WTC11 (cell line): ENCODE measurements around the gene XDH. TPM values are rescaled to one million over a fixed set of nuclear protein-coding genes. Genes with fewer than 3 reads are reported as not detected.

ENCODE experiments used
- ATAC-seq: fragments of 200-7000 bp; cut with Tn5 transposase; 2 replicates; pipeline ENCODE4 v1.10.0; 2021; ENCODE audit warnings: mild to moderate bottlenecking, moderate library complexity
- CTCF ChIA-PET: fragments of 300-600 bp; sonication (Branson Sonifier 250); formaldehyde crosslinking; loops from one replicate; lab custom pipeline; 2021; ENCODE audit warnings: antibody characterized with exemption; lab: Charles Lee
- POLR2A ChIA-PET: fragments of 350-600 bp; sonication (Branson Sonifier 250); formaldehyde crosslinking; loops from one replicate; lab custom pipeline; 2021; ENCODE audit warnings: antibody characterized with exemption; lab: Charles Lee
- DNase-seq: peaks from one replicate; pipeline ENCODE4 v3.0.0; 2021; ENCODE audit warnings: low spot score
- H3K27ac Mint-ChIP-seq: 2 replicates; pipeline ENCODE4 v1.8.0; 2021; ENCODE audit warnings: mixed read lengths
- H3K27me3 Mint-ChIP-seq: 2 replicates; pipeline ENCODE4 v1.8.0; 2021; ENCODE audit warnings: low read depth, mild to moderate bottlenecking, moderate library complexity, mixed read lengths
- H3K36me3 Mint-ChIP-seq: 2 replicates; pipeline ENCODE4 v1.8.0; 2021; ENCODE audit warnings: mixed read lengths
- H3K4me1 Mint-ChIP-seq: 2 replicates; pipeline ENCODE4 v1.8.0; 2022; ENCODE audit warnings: mixed read lengths
- H3K4me3 Mint-ChIP-seq: 2 replicates; pipeline ENCODE4 v1.8.0; 2021; ENCODE audit warnings: mild to moderate bottlenecking, moderate library complexity, mixed read lengths
- H3K9me3 Mint-ChIP-seq: 2 replicates; pipeline ENCODE4 v1.8.0; 2021; ENCODE audit warnings: mixed read lengths
- AFF4 ChIP-seq: sonication (generic); formaldehyde crosslinking; IDR thresholded peaks from 2 replicates; pipeline ENCODE4 v1.8.1; 2023; ENCODE audit warnings: mild to moderate bottlenecking, missing genetic modification reagents, borderline replicate concordance
- ATF1 ChIP-seq: sonication (generic); formaldehyde crosslinking; IDR thresholded peaks from 2 replicates; pipeline ENCODE4 v1.8.1; 2023; ENCODE audit warnings: mild to moderate bottlenecking, moderate library complexity, missing genetic modification reagents
- CBFB ChIP-seq: sonication (generic); formaldehyde crosslinking; IDR thresholded peaks from 2 replicates; pipeline ENCODE4 v1.8.1; 2022; ENCODE audit warnings: mild to moderate bottlenecking, low read depth, missing genetic modification reagents
- ETV6 ChIP-seq: sonication (generic); formaldehyde crosslinking; IDR thresholded peaks from 2 replicates; pipeline ENCODE4 v1.8.1; 2022; ENCODE audit warnings: mild to moderate bottlenecking, missing genetic modification reagents
- GABPB1 ChIP-seq: sonication (generic); formaldehyde crosslinking; IDR thresholded peaks from 2 replicates; pipeline ENCODE4 v1.8.1; 2023; ENCODE audit warnings: mild to moderate bottlenecking, missing genetic modification reagents
- GTF2I ChIP-seq: fragments of 250-450 bp; sonication (Bioruptor Pico); conservative IDR thresholded peaks from 2 replicates; pipeline ENCODE4 v1.4.0; 2021; ENCODE audit warnings: mild to moderate bottlenecking
- MLX ChIP-seq: sonication (generic); formaldehyde crosslinking; IDR thresholded peaks from 2 replicates; pipeline ENCODE4 v1.8.1; 2023; ENCODE audit warnings: mild to moderate bottlenecking, missing genetic modification reagents, moderate library complexity
- NFE2L1 ChIP-seq: sonication (generic); formaldehyde crosslinking; IDR thresholded peaks from 2 replicates; pipeline ENCODE4 v1.8.1; 2023; ENCODE audit warnings: missing genetic modification reagents
- NR1H2 ChIP-seq: sonication (generic); formaldehyde crosslinking; IDR thresholded peaks from 2 replicates; pipeline ENCODE4 v1.9.0; 2021; ENCODE audit warnings: mild to moderate bottlenecking, moderate library complexity, missing genetic modification reagents
- OVOL2 ChIP-seq: fragments of 250-450 bp; sonication (Bioruptor Pico); IDR thresholded peaks from 2 replicates; pipeline ENCODE4 v1.9.0; 2021; ENCODE audit warnings: mild to moderate bottlenecking, borderline replicate concordance
- RORB ChIP-seq: fragments of 250-450 bp; sonication (Bioruptor Pico); IDR thresholded peaks from 2 replicates; pipeline ENCODE4 v1.9.0; 2021; ENCODE audit warnings: mild to moderate bottlenecking
- TEAD1 ChIP-seq: sonication (generic); formaldehyde crosslinking; IDR thresholded peaks from 2 replicates; pipeline ENCODE4 v1.8.0; 2022; ENCODE audit warnings: mild to moderate bottlenecking, missing genetic modification reagents
- USF2 ChIP-seq: sonication (generic); formaldehyde crosslinking; IDR thresholded peaks from 2 replicates; pipeline ENCODE4 v1.8.1; 2023; ENCODE audit warnings: mild to moderate bottlenecking, missing genetic modification reagents, moderate library complexity
- ZNF219 ChIP-seq: sonication (generic); formaldehyde crosslinking; IDR thresholded peaks from 2 replicates; pipeline ENCODE4 v1.8.0; 2023; ENCODE audit warnings: missing genetic modification reagents, mild to moderate bottlenecking, borderline replicate concordance
- ZNF671 ChIP-seq: fragments of 250-450 bp; sonication (Bioruptor Pico); IDR thresholded peaks from 2 replicates; pipeline ENCODE4 v1.8.0; 2021; ENCODE audit warnings: mild to moderate bottlenecking
- total RNA-seq: library from RNA; stranded (reverse); gene quantifications from 3 replicates; pipeline ENCODE4 v1.2.3, GENCODE V29; 2021
- TF ChIP-seq, protein P1 (sequence below): fragments of 250-450 bp; sonication (Bioruptor Pico); IDR thresholded peaks from 2 replicates; pipeline ENCODE4 v1.9.0; 2021; ENCODE audit warnings: mild to moderate bottlenecking
- TF ChIP-seq, protein P2 (sequence below): sonication (generic); formaldehyde crosslinking; IDR thresholded peaks from 2 replicates; pipeline ENCODE4 v1.8.1; 2022; ENCODE audit warnings: low read depth, missing genetic modification reagents, borderline replicate concordance
- TF ChIP-seq, protein P3 (sequence below): fragments of 200-600 bp; IDR thresholded peaks from 2 replicates; pipeline ENCODE4 v1.8.0; 2022; ENCODE audit warnings: antibody characterized with exemption

XDH gene
- total RNA-seq, 1 experiment from 2014 or later = 3.0 TPM

DNA sequence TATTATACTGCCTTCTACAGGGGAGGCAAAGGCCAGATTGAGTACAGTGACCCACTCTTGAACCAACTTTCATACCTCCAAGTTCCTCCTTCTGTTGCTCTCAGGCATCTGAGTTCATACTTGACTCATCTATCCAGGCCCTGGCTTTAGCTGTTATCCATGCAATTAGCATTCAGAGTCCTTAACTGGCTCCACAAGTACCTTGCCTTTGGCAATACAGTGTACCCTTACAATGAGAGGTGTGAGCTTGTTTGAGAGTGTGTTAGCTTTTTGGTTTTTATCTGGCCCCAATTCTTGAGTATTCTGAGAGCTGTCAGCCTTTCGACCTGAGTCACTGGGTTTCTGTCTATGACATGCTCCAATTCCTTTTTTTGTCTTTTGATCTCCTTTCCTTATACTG is 120.3 kb downstream of the XDH start (continued):
- TF ChIP-seq, protein P1, sequence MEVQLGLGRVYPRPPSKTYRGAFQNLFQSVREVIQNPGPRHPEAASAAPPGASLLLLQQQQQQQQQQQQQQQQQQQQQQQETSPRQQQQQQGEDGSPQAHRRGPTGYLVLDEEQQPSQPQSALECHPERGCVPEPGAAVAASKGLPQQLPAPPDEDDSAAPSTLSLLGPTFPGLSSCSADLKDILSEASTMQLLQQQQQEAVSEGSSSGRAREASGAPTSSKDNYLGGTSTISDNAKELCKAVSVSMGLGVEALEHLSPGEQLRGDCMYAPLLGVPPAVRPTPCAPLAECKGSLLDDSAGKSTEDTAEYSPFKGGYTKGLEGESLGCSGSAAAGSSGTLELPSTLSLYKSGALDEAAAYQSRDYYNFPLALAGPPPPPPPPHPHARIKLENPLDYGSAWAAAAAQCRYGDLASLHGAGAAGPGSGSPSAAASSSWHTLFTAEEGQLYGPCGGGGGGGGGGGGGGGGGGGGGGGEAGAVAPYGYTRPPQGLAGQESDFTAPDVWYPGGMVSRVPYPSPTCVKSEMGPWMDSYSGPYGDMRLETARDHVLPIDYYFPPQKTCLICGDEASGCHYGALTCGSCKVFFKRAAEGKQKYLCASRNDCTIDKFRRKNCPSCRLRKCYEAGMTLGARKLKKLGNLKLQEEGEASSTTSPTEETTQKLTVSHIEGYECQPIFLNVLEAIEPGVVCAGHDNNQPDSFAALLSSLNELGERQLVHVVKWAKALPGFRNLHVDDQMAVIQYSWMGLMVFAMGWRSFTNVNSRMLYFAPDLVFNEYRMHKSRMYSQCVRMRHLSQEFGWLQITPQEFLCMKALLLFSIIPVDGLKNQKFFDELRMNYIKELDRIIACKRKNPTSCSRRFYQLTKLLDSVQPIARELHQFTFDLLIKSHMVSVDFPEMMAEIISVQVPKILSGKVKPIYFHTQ (CRISPR knock-in tag) = no peak
- no peak for TF ChIP-seq GABPB1 (CRISPR knock-in tag)

DNA sequence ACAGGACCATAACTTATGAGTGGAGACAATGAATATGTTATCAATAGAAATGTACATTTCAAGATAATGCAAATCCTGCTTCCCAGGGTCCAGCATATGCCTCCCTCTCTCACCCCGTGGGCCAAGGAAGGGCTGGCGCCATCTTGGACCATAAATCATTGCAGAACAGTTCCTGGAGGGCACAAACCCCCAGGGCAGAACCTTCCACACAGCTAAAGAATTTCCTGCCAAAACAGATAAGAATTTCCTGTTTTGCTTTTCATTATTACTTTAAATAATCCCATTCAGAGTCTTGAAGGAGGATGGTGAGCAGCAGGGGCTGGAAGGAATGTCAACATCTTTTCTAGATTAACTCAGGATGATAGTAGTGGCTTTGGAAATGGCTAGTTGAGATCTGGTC is 126.9 kb downstream of the XDH start:
- TF ChIP-seq RORB (CRISPR knock-in tag) (no peak), USF2 (no peak), ZNF219 (CRISPR knock-in tag) (no peak)
- Mint-ChIP-seq H3K27ac (no peak overlapping the region), H3K4me1 (peaks cover 24% of the 10 kb centered on the region), H3K27me3 (no peaks in the 10 kb centered on the region; the same call in 1 of the 2 replicates), H3K9me3 (peaks cover 16% of the 10 kb centered on the region), H3K36me3 (peaks cover 10% of the 10 kb centered on the region), H3K4me3 (no peak overlapping the region)
- no peak for ATAC-seq
- no peak for DNase-seq
- POLR2A ChIA-PET = no interaction called here
- CTCF ChIA-PET = interaction anchor here (1.0 to 1.3 kb wide), 2 partner anchors 46 to 54 kb away, joined by 3 to 4 read pairs; partner anchors contain the start of gene EHD3

- no peak overlapping the region for H3K27ac Mint-ChIP-seq
- H3K9me3 Mint-ChIP-seq = peaks cover 11% of the 10 kb centered on the region
- peaks cover 24% of the 10 kb centered on the region for H3K4me1 Mint-ChIP-seq
- no peak for ATAC-seq
- H3K4me3 Mint-ChIP-seq = no peak overlapping the region
- CTCF ChIA-PET = interaction anchor here (0.9 to 1.3 kb wide), 4 partner anchors 46 to 576 kb away, joined by 3 to 4 read pairs (median 3); partner anchors contain the start of gene EHD3
- H3K36me3 Mint-ChIP-seq = peaks cover 5% of the 10 kb centered on the region; the same call in 1 of the 2 replicates
- H3K27me3 Mint-ChIP-seq = no peaks in the 10 kb centered on the region; the same call in 1 of the 2 replicates
- no peak for DNase-seq
- POLR2A ChIA-PET = interaction anchor here (1.0 kb wide), 1 partner anchor 130 kb away, joined by 4 read pairs; no protein-coding TSS in a partner anchor
- TF ChIP-seq GTF2I (CRISPR knock-in tag) (no peak), NFE2L1 (CRISPR knock-in tag) (no peak), ZNF671 (CRISPR knock-in tag) (no peak), OVOL2 (CRISPR knock-in tag) (no peak), ZNF219 (CRISPR knock-in tag) (no peak), GABPB1 (CRISPR knock-in tag) (no peak), ETV6 (no peak), TEAD1 (no peak), CBFB (CRISPR knock-in tag) (no peak), AFF4 (CRISPR knock-in tag) (no peak), NR1H2 (CRISPR knock-in tag) (no peak), MLX (no peak), ATF1 (no peak)
- TF ChIP-seq, protein P2, sequence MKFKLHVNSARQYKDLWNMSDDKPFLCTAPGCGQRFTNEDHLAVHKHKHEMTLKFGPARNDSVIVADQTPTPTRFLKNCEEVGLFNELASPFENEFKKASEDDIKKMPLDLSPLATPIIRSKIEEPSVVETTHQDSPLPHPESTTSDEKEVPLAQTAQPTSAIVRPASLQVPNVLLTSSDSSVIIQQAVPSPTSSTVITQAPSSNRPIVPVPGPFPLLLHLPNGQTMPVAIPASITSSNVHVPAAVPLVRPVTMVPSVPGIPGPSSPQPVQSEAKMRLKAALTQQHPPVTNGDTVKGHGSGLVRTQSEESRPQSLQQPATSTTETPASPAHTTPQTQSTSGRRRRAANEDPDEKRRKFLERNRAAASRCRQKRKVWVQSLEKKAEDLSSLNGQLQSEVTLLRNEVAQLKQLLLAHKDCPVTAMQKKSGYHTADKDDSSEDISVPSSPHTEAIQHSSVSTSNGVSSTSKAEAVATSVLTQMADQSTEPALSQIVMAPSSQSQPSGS = no peak
- TF ChIP-seq, protein P3, sequence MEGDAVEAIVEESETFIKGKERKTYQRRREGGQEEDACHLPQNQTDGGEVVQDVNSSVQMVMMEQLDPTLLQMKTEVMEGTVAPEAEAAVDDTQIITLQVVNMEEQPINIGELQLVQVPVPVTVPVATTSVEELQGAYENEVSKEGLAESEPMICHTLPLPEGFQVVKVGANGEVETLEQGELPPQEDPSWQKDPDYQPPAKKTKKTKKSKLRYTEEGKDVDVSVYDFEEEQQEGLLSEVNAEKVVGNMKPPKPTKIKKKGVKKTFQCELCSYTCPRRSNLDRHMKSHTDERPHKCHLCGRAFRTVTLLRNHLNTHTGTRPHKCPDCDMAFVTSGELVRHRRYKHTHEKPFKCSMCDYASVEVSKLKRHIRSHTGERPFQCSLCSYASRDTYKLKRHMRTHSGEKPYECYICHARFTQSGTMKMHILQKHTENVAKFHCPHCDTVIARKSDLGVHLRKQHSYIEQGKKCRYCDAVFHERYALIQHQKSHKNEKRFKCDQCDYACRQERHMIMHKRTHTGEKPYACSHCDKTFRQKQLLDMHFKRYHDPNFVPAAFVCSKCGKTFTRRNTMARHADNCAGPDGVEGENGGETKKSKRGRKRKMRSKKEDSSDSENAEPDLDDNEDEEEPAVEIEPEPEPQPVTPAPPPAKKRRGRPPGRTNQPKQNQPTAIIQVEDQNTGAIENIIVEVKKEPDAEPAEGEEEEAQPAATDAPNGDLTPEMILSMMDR = no peak
Observed at GRCh38 chr2:31286961-31287550, 127.5 kb downstream of the XDH start.
